VCaP (cell line): ENCODE results near the gene SLC35E2B.
A peak's percentile ranks its signal among the peaks of the same experiment; 100 is the strongest.

ENCODE experiments used
- H3K27ac ChIP-seq: fragments of 450-650 bp; 2 replicates; pipeline ENCODE4 v1.5.1; 2017
- CTCF ChIP-seq: fragments of 450-650 bp; conservative IDR thresholded peaks from 2 replicates; pipeline ENCODE4 v1.5.1; 2017; ENCODE audit warnings: mild to moderate bottlenecking, moderate library complexity

Gene SLC35E2B

GRCh38 chr1:1620433-1621139 lies 72.0 kb downstream of the SLC35E2B start:
- TF ChIP-seq CTCF = 0 out of 2 replicates have a peak, but pooled peaks have one; percentile 4

GRCh38 chr1:1619917-1620361 lies 72.7 kb downstream of the SLC35E2B start:
- peak; percentile 40; the same call in 1 of the 2 replicates for TF ChIP-seq CTCF
- H3K27ac ChIP-seq = no peak overlapping the region

More at GRCh38 chr1:1620433-1621139, 72.0 kb downstream of the SLC35E2B start:
- H3K27ac ChIP-seq = no peak overlapping the region

- H3K27ac ChIP-seq = no peak overlapping the region
- no peak for TF ChIP-seq CTCF
Observed at GRCh38 chr1:1618396-1619068, 74.1 kb downstream of the SLC35E2B start.

GRCh38 chr1:1617925-1618324 lies 74.7 kb downstream of the SLC35E2B start:
- no peak for TF ChIP-seq CTCF

GRCh38 chr1:1617516-1617915 lies 75.1 kb downstream of the SLC35E2B start:
- TF ChIP-seq CTCF = no peak
- peak overlapping the region; percentile 99; the same call in 1 of the 2 replicates for H3K27ac ChIP-seq

More at GRCh38 chr1:1617925-1618324, 74.7 kb downstream of the SLC35E2B start:
- peak overlapping the region; percentile 99; the same call in 1 of the 2 replicates for H3K27ac ChIP-seq

GRCh38 chr1:1616838-1617237 lies 75.8 kb downstream of the SLC35E2B start:
- peak overlapping the region; percentile 99 for H3K27ac ChIP-seq

More at GRCh38 chr1:1616838-1617237, 75.8 kb downstream of the SLC35E2B start:
- no peak for TF ChIP-seq CTCF
